Heart left ventricle (tissue), 13 donors: Measurements from ENCODE around the gene RNF215.

Experiments used
- CTCF ChIP-seq, 12 donors: fragments of 200-600 bp; sonication (generic) in 4 of 12; IDR thresholded peaks; one replicate each; pipeline versions ENCODE4 v1.5.0 to v1.8.0; 2018 to 2022; ENCODE audit warnings: antibody characterized with exemption in 12 of 12, mild to moderate bottlenecking in 5 of 12
- POLR2A ChIP-seq, 2 donors: fragments of 450-650 bp; IDR thresholded peaks; one replicate each; pipeline ENCODE4 v1.6.1; 2017; ENCODE audit warnings: antibody characterized with exemption in 2 of 2, mild to moderate bottlenecking in 2 of 2, moderate library complexity in 2 of 2
- donor health status: ischemic (EF 13 %, LVEDD 7.1; RV severe dilation, severe dysfunction).
- donor health status: DM: no; HTN: yes; CAD: no.
- donor health status: DM: no; HTN: no; CAD: no.
- donor health status: ischemic (EF 25% LVEDD 6.9; RV normal size, moderate dysfunction).
- donor health status: ischemic (EF 25% LVEDD 5.7; RV mildly dilated, moderate dysfunction).
- donor health status: ischemic (EF 35%, LVEDD 5.7; RV mildly dilated, moderate dysfunction).
- donor health status: nonischemic (EF 11% LVEDD 7.7; RV severe dilation, severe dysfunction).
- donor health status: DM: yes; HTN: yes; CAD: no.
- donor health status: PGD.
- donor health status: ischemic (EF 29% LVEDD 5.4; RV normal size, mild dysfunction).
- donor health status: nonischemic (EF 23%, LVEDD 6.1; RV moderate dilation, normal function).

- no peak for TF ChIP-seq CTCF (IDR thresholded peaks at IDR 0.05)
- no peak for TF ChIP-seq POLR2A (IDR thresholded peaks at IDR 0.05)
Measured at GRCh38 chr22:30421695-30422480, 34.7 kb upstream of the RNF215 start.
